K562 (cell line): ENCODE measurements around the gene GPR135. TPM values are rescaled to one million over a fixed set of nuclear protein-coding genes. Genes with fewer than 3 reads are reported as not detected.

Experiments
- ADNP ChIP-seq: fragments of 200-800 bp; sonication (Bioruptor generic); IDR thresholded peaks from 2 replicates; pipeline ENCODE4 v1.6.1; 2016; ENCODE audit warnings: missing genetic modification characterization, missing compliant biosample characterization
- BRCA1 ChIP-seq, 2 experiments: fragments of 450-650 bp in 1 of 2; sonication (generic) in 1 of 2; formaldehyde crosslinking in 1 of 2; IDR thresholded peaks; 2 replicates each; pipeline versions ENCODE4 v1.5.0 to v1.6.1; 2017 to 2020; ENCODE audit warnings: mild to moderate bottlenecking in 1 of 2, missing genetic modification reagents in 1 of 2
- CBFA2T2 ChIP-seq: fragments of 450-650 bp; conservative IDR thresholded peaks from 2 replicates; pipeline ENCODE4 v1.6.1; 2017; ENCODE audit warnings: mild to moderate bottlenecking
- COPS2 ChIP-seq: fragments of 450-650 bp; conservative IDR thresholded peaks from 2 replicates; pipeline ENCODE4 v1.6.1; 2016; ENCODE audit warnings: mild to moderate bottlenecking, moderate library complexity
- E4F1 ChIP-seq: fragments of 250-450 bp; sonication (Bioruptor Pico); IDR thresholded peaks from 2 replicates; pipeline ENCODE4 v1.5.0; 2021; ENCODE audit warnings: mild to moderate bottlenecking, borderline replicate concordance
- ELF1 ChIP-seq: fragments of 200-800 bp; sonication (Bioruptor generic); IDR thresholded peaks from 2 replicates; pipeline ENCODE4 v1.6.1; 2016; ENCODE audit warnings: missing genetic modification characterization, missing compliant biosample characterization
- NCOA1 ChIP-seq: fragments of 450-650 bp; IDR thresholded peaks from 2 replicates; pipeline ENCODE4 v1.6.1; 2016; ENCODE audit warnings: low read depth
- NRF1 ChIP-seq, 2 experiments: fragments of 450-650 bp; IDR thresholded peaks in 1 of 2; conservative IDR thresholded peaks in 1 of 2; 2 replicates each; pipeline ENCODE4 v1.6.1; 2014; ENCODE audit warnings: mild to moderate bottlenecking in 2 of 2
- PBX2 ChIP-seq, 2 experiments: IDR thresholded peaks in 1 of 2; conservative IDR thresholded peaks in 1 of 2; 2 replicates each; pipeline ENCODE4 v1.6.1; 2016; ENCODE audit warnings: low read depth in 2 of 2, mild to moderate bottlenecking in 1 of 2, missing compliant biosample characterization in 1 of 2, missing genetic modification characterization in 1 of 2, moderate library complexity in 1 of 2
- PHF20 ChIP-seq: fragments of 450-650 bp; IDR thresholded peaks from 2 replicates; pipeline ENCODE4 v1.6.1; 2018; ENCODE audit not compliant: partially characterized antibody
- POLR2AphosphoS5 ChIP-seq: IDR thresholded peaks from 2 replicates; pipeline ENCODE4 v1.6.1; 2011; ENCODE audit warnings: mild to moderate bottlenecking, low read depth, low read length, moderate library complexity; ENCODE audit not compliant: control insufficient read depth, insufficient read depth
- RBM39 ChIP-seq: fragments of 200-400 bp; formaldehyde crosslinking; optimal IDR thresholded peaks from 2 replicates; pipeline ENCODE3; 2018; ENCODE audit warnings: low read depth, low read length
- RFX7 ChIP-seq: fragments of 250-450 bp; sonication (Bioruptor Pico); IDR thresholded peaks from 2 replicates; pipeline ENCODE4 v1.5.1; 2021; ENCODE audit warnings: mild to moderate bottlenecking
- SRSF3 ChIP-seq: fragments of 200-400 bp; formaldehyde crosslinking; IDR thresholded peaks from 2 replicates; pipeline ENCODE4 v1.6.1; 2016; ENCODE audit warnings: mild to moderate bottlenecking, low read length, moderate library complexity; ENCODE audit not compliant: insufficient read depth
- TSC22D4 ChIP-seq: fragments of 450-650 bp; IDR thresholded peaks from 2 replicates; pipeline ENCODE4 v1.6.1; 2016; ENCODE audit warnings: missing genetic modification characterization, missing biosample characterization, control low read depth
- U2AF1 ChIP-seq: fragments of 200-400 bp; formaldehyde crosslinking; optimal IDR thresholded peaks from 2 replicates; pipeline ENCODE3; 2017; ENCODE audit warnings: mild to moderate bottlenecking, low read depth, low read length, moderate library complexity
- ZNF431 ChIP-seq: sonication (generic); formaldehyde crosslinking; IDR thresholded peaks from 2 replicates; pipeline ENCODE4 v1.8.0; 2022; ENCODE audit warnings: mild to moderate bottlenecking, missing genetic modification reagents
- ZNF436 ChIP-seq: fragments of 250-450, 450-650 bp; sonication (Bioruptor Pico); formaldehyde crosslinking; IDR thresholded peaks from 2 replicates; pipeline ENCODE4 v1.7.0; 2020; ENCODE audit warnings: mild to moderate bottlenecking
- ZNF511 ChIP-seq: sonication (generic); formaldehyde crosslinking; IDR thresholded peaks from 2 replicates; pipeline ENCODE4 v1.8.0; 2022; ENCODE audit warnings: mild to moderate bottlenecking, missing genetic modification reagents
- ZNF512 ChIP-seq: IDR thresholded peaks from 2 replicates; pipeline ENCODE4 v1.6.1; 2016; ENCODE audit warnings: missing genetic modification characterization, missing compliant biosample characterization
- ZNF707 ChIP-seq: fragments of 250-450 bp; sonication (Bioruptor Pico); conservative IDR thresholded peaks from 2 replicates; pipeline ENCODE4 v1.8.0; 2022; ENCODE audit warnings: inconsistent platforms, mild to moderate bottlenecking, moderate library complexity
- polyA plus RNA-seq, 8 experiments: library from polyadenylated mRNA; depleted of rRNA in 4 of 8; stranded (reverse) in 5 of 8; unstranded in 3 of 8; fragments of >200 nt; fragmentation: Nextera tagmentation in 2 of 8; fragmentation: Illumina TruSeq in 1 of 8; extraction: Ambion mirVana in 2 of 8; extraction: Trizol in 1 of 8; gene quantifications; 2 replicates each; pipeline versions ENCODE4 v1.2.1 to v1.2.3, GENCODE V29; 2011 to 2014; ENCODE audit warnings: inconsistent platforms in 1 of 8, missing spikeins in 1 of 8
- total RNA-seq, 7 experiments: library from RNA; depleted of rRNA in 6 of 7; stranded (reverse); fragments of >200 nt in 6 of 7; fragmentation: Illumina TruSeq in 2 of 7; extraction: Trizol in 2 of 7; gene quantifications; 2 replicates each; pipeline versions ENCODE4 v1.2.1 to v1.2.3, GENCODE V29; 2011 to 2021; ENCODE audit warnings: low replicate concordance in 1 of 7

GPR135 gene
- total and polyA plus RNA-seq, 9 of the 15 experiments (the other 6 are each of a cell fraction or from before 2014, with no cell fraction given) = 0.06 to 1.6 (median 1.0) TPM

GRCh38 chr14:59483819-59484638 is 18.8 kb upstream of the GPR135 start, which contains the start of the genes JKAMP and L3HYPDH (continued):
- TF ChIP-seq PBX2 (CRISPR knock-in tag; IDR thresholded peaks at IDR 0.05; ENCODE audit: low read depth) (no peak), PBX2 (tag; conservative IDR thresholded peaks at IDR 0.05; ENCODE audit: low read depth) (no peak), ADNP (tag) (no peak), COPS2 (no peak), RFX7 (CRISPR knock-in tag) (no peak), ELF1 (tag) (peak; percentile 93), NCOA1 (no peak), ZNF707 (no peak), TSC22D4 (tag) (no peak), E4F1 (CRISPR knock-in tag) (no peak), POLR2AphosphoS5 (peak; percentile 65), PHF20 (peak; percentile 28), U2AF1 (peak; percentile 83), NRF1 (conservative IDR thresholded peaks at IDR 0.05 in 1 of 2, IDR thresholded peaks at IDR 0.05 in 1 of 2) (peak; percentile 32 to 51; a peak in 3 of 4 replicates), ZNF436 (no peak), RBM39 (no peak), CBFA2T2 (no peak), SRSF3 (no peak), BRCA1 (IDR thresholded peaks at IDR 0.05) (no peak), BRCA1 (CRISPR knock-in tag; IDR thresholded peaks at IDR 0.05) (no peak), ZNF512 (tag) (no peak), ZNF431 (CRISPR knock-in tag) (peak; percentile 86), ZNF511 (peak; percentile 95)
